Fibroblast of peridontal ligament (primary cell): ENCODE data around the gene DTNB.
A peak's percentile ranks its signal among the peaks of the same experiment; 100 is the strongest.

ENCODE experiments used
- DNase-seq: peaks from one replicate; pipeline ENCODE4 v3.0.0-alpha.2; 2010; ENCODE audit errors: extremely low read depth

DTNB gene

DNA sequence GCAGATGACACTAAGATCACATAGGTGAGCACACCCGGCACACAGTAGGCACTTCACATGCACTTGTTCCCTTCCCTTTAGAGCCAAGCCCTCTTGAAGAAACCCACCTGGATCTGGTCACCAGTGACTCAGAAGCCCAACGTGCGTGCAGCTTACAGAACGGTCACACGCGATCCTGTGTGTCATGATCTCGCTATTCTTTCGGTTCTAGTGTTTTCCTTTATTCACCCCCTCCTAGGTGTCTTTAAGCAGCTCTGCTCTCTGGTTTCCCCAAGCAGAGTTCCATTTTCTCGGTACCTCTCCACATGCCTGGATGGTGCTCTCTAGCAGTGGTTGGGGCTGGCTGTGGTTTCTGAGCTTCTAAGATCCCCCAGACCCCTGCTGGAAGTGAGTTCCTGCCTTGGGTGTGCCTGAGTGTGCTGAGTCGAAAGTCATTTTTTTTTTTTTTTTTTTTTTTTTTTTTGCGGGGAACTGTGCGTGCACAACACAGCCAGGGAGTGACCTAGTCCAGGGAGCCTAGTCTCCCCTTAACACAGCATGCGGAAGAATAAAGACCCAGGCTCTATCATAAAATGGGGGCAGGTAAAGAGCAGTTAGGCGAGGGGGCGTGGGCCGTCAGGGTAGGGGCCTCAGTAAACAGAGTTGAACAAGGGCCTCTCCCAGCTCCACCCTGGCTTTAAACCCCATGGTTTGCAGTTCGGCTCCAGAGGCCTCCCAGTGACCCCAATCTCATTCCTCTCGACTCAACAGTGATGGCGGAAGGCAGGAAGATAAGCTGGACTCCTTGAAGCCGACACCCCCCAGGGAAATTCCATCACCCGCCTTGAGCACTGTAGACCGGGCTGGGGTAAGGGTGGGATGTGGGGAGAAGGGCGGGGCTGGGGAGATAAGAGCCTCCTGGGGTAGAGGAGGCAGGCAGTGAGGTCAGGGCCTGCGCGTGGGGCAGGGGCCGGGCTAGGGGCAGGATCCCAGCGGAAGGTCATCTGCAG is 301.8 kb downstream of the DTNB start:
- no peak for DNase-seq

DNA sequence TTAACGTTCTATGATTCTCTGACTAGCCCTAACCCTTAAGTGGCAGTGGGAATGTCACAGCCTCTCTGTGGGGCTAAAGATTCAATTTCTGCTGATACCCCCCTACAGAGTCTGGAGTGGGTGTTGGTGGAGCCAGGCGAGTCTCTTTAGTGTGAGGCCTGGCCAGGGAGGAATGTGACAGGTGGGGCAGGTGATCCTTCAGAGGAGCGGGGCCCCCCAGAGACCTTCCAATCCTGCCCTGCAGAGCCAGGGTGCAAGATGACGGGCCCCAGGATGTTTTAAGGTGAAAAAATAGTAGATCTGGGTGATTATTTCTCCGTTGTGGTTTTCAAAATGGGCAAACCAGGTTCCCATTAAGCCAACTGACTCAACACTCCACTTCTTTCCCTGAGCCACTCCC is 303.5 kb downstream of the DTNB start:
- no peak for DNase-seq

DNA sequence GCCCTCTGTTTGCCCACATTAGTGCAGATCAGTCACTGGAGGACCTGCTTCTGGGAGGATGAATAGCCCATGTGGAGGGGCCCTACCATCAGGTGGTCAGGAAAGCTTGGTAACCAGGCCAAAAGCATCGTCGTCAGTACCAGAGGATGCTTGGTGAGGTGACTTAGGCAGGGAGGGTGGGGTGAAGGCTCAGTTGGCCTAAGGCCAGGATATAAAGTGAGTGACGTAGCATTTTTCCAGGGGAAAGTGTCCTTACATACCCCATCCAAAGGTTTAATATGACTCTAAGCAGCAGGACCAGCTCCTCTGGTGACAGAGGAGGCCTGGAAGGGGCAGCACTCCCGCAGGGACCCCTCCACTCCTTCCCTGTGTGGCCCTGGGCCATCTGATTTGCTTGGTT is 303.9 kb downstream of the DTNB start:
- no peak for DNase-seq

DNA sequence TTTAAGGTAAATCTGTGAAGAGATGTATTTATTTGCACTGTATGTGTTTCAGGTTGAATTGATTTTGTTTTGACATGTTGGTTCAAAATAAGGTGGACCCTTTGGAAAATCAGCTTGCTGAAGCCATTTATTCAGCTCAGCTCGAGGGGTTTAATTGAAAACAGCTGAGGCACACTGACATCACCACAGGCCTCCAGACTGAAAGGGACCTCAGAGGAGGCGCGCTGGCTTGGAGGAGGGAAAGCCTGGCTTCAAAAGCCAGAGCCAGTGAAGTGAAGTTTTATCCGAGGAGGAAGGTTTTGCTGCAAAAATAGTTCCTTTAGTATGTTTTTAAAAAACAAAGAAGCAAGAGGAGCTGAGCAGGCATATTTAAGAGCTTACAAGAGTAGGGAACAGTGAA is 304.7 kb downstream of the DTNB start:
- DNase-seq: peak; percentile 85

DNA sequence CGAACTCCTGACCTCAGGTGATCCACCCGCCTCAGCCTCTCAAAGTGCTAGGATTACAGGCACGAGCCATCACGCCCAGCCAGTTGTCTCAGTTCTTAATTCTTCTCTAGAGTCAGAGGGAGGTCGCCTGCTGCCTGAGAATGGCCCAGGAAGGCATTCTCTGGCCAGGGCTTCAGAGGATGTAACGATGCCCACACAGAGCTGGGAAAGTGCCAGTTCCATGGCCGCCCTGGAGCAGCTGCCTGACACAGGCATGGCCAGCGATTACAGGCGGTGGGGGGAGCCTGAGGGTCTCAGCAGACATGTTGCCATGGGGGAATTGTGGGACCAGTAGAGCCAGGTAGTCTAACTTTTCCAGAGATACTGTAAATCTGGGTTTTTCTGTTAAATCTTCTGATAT is 306.1 kb downstream of the DTNB start:
- DNase-seq: no peak

DNA sequence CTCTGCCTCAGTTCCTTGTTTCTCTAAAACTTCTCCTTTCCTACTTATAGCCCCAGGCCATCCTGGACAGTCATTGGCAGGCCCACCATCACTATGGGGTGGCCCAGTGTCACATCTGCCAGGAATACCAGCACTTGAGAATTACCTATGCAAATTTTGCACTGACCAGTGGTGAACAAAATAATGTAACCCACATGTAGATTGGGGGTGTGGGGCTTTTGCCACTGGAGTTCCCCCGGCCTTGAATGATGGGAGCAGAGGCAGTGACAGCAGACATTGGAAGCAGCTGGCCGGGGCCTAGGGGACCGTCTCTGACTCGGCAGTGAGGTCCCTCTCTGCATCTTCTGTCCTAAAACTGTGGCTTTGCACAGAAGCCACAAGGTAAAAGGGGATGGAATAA is 306.7 kb downstream of the DTNB start:
- no peak for DNase-seq

DNA sequence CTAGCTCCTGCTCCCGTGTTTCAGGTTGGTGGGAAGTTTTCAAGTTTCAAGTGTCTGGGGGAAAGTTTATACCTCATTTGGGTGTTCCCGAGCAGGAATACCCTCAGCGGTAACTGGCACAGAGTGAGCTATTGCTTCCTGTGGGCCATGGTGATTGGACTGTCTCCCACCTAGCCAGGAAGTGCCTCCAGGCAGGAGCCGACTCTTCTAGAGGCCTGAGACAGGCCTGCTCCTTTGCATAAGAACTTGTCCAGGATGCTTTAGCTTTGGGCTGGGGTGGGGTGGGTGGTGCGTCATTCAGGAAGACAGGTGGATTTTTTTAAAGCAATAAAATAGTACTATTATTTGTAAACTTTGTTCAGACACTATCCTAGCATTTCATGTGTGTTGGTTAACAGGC is 308.1 kb downstream of the DTNB start:
- DNase-seq: no peak

DNA sequence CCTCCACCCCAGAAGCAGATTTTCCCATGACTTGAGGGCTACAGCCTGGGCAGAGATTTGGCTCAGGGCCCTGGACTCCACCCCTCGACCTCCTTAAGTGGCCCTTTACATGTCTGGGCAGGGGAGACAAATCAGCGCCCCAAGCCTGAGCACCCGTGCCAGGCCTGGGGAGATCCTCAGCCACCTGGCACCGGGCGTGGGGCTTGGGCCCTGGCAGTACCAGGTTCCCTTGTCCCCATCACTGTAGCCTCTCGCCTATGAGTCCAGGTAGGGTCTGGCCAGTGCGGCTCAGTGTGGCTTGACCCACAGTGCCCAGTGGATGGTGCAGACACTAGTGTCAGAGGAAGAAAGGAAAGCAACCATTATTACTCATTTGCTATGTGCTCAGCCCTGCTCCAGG is 309.6 kb downstream of the DTNB start:
- no peak for DNase-seq

DNA sequence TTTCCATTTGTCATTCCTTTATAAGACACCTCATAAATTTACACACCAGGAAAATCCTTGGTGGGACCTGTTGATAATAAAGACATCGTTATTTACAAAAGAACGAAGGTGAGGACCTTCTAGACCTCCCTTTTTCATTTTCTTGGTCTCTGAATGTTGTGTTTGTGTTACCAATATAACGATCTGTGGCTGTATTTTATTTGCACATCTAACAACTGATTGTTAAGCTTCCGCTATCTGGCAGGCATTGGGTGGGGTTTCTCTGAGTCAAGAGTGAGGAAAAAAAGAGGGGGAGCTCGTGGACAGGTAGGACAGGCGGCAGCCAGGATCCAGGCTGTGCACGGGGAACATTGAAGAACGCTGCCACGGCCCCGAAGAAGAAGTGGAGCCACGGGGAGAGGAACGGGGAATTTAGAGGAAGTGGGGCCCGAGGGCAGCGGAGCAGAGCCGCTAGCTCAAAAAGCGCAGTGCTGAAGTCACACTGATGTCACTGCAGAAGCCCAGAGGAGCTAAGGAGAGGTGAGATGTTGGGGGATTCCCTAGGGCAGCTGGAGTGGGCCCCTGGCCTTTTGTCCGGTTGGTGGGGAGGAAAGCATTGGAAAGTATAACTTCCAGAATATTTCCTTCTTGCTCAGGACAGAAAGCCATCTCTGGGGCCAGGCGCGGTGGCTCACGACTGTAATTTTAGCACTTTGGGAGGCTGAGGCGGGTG is 310.8 kb downstream of the DTNB start:
- peak; percentile 12 for DNase-seq

DNA sequence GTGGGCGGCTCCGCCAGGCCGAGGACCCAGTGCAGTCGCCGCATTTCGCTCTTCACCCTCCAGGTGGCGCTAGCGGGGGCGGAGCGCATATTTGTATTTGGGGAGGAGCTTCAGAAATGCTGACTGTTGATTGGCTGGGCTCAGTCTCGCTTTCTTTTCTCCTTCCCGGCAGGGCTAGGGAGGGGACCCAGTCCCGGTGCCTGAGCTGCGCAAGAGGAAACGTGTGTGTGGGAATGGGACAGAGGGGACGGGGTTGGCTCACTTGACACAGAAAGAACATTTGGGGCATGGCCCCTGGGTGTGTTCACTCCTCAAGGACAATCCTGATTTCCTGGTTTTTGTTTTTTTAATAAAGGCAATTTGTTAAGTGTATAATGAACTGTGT is 311.3 kb downstream of the DTNB start:
- peak; percentile 94 for DNase-seq

DNA sequence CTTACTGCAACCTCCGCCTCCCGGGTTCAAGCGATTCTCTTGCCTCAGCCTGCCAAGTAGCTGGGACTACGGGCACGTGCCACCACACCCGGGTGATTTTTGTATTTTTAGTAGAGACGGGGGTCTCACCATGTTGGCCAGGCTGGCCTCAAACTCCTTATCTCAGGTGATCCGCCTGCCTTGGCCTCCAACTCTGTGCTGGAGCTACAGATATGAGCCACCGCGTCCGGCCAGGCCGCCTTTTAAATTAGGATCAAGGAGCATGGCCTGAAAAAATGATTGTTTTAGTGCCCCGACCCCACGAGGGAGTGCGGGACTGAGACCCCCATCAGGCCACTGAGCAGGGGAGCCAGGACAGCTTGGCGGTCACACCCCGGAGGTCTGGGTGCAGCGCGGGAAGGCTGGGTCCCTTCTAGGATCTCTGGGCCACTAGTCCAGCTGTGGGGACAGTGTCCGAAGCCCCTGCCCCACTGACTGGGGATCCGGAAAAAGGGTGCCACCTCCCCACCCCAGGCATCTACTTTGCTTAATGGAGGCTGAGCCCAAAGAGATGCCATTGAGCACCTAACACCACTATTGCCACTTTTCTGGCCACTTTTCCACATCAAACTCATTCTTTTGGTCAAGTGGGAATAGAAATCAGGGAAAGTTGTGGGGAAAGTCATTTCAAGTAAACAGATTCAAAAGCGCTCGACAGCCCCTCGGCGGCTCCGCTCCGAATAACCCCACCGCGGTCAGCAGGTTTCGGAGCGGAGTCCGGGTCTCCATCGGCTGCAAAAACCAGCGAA is 311.9 kb downstream of the DTNB start:
- no peak for DNase-seq

DNA sequence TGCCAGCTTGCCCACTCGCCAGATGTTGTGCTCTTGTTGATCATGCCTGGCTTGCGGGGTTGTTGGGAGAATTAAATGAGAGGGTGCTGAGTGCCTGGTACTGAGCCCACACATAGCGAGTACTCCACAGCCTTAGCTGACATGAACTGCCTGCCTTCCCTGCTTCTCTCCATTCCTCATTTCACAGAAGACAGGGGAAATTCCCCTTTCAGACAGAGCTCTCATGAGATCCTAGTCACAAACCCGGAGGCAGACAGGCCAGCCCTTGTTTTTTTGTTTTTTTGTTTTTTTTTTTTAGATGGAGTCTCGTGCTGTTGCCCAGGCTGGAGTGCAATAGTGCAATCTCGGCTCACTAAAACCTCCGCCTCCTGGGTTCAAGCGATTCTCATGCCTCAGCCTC is 314.5 kb downstream of the DTNB start:
- no peak for DNase-seq

DNA sequence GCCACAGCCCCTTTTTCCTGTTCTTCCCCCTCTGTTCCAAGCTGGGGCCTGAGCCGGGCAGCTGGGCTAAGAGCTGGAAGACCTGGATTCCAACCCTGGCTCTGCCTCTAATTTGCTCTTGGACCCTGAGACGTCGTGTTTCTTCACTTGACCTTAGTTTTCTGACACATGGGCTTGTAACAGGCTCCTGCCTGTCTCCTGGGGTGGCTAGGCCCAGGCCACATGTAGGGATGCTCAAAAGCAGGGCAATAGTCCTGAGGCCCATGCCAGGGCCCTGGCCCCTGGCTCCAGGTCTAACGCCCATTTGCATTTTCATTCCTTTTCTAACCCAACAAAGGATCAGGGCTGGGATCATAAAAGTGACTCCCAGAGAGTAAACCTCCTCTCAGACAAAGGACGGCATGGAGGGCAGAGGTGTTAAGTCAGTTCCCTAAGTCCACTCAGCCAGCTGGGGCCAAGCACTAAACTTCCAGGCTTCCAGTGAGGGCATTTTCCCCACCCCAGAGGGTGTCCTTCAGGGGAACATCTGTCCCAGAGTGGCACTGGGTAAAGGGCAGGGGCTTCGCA is 315.0 kb downstream of the DTNB start:
- no peak for DNase-seq

DNA sequence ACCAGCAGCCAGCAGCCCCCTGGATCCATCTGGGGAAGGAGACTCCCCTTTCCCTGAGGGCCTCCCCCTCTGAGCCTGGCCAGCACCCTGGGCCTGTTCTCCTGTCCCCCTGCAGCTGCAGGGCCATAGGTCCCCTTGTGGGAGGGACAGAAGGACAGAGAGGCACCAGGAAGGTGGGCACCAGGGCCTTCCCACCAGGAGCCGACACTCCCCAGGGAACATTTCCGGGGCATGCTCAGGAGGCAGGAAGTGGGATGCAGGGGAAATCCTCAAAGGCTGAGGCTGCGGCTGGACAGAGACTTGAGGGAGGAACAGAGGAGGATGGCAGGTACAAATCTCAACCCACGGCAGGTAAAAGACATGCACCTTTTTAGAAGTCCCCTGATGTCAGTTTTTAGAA is 317.3 kb downstream of the DTNB start:
- DNase-seq: no peak

DNA sequence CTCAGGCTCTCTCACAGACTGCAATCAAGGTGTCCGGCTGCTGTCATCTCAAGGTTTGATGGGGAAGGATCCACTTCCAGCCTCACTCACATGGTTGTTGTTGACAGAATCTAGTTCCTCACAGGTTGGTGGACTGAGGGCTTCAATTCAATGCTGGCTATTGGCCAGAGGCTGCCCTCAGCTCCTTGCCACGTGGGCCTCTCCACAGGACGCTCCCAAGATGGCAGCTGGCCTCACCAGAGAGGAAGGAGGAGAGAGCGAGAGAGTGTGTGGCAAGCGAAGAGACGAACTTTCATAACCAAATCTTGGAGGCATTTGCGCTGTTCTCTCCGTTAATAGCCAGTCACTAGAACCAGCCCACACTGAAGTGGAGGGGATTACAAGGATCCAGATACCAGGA is 318.1 kb downstream of the DTNB start:
- no peak for DNase-seq

DNA sequence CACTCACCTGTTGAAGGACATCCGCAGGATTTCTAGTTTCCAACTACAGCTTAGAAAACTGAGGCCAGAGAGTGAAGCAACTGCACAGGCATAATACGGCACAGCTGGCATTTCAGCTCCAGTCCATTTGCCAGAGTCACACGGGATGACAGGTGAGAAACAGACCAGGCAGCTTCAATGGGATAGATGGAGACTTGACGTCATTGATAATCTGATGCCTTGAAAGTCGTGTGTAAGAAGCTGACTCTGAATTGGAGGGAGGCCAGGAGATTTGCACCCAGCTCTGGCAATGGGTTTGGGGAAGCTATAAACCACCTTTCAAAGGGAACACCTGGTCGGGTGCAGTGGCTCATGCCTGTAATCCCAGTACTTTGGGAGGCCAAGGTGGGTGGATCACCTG is 319.3 kb downstream of the DTNB start:
- DNase-seq: no peak

DNA sequence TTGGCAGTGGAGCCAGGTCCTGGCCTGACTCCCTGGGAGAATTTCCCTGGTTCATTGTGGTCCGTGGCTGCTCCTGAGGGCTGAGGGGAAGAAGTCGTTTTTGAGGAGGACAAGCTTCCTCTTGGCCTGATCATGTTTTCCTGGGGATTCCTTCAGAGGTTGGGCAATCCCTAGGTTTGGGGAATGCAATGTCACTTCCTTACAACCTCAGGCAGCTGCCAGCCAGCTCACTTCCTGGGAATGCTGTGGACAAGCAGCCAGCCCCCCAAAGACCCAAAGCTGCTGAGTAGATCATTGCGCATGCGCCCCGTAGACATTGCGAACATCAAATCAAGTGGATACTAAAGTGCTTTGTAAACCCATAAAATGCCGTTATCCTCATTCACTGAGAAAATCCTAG is 324.0 kb downstream of the DTNB start:
- DNase-seq: peak; percentile 74

DNA sequence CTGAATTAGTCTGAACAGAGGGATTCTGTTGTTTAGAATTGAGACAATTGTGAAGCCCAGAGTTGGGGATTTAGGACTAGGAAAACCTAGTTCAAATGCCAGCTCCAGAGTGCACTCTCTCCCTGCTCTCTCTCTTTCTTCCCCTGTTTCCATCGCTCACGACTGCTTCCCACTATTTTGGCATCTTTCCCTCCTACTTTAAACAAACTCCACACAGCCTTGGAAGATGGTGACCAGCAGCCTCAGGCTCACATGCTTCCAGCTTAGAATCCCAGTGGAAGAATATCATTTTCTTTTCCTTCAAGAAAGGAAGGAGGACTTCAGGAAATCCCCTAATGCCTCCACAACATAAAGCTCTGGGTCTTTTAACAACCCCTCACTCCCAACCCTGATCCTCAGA is 325.5 kb downstream of the DTNB start:
- peak; percentile 77 for DNase-seq

DNA sequence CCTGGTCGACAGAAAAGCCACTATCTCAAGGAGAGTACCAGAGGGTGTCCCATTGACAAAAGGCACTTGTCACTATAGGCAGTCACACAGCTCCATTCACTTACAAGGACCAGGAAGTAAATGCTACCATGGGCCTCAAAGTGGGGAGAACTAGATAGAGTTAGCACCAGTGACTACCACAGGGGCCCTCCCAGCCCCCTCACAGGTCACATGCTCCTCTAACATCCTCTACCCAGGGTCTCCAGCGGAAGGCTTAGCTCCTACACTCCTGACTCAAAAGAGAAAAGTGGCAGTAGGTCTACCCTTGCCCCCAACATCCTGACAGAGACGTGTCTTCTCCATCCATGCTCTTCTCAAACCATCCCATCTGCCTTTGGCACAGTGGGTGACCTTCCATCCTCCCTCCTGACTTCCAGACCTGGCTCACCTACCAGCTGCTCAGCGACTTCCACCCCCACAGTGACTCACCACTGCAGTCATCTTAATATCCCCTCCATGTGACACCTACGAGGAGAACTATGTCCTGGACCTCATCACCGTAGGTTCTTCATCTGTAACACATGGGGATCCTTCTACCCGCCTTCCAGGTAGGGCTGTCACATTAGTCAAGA is 326.1 kb downstream of the DTNB start:
- DNase-seq: no peak

DNA sequence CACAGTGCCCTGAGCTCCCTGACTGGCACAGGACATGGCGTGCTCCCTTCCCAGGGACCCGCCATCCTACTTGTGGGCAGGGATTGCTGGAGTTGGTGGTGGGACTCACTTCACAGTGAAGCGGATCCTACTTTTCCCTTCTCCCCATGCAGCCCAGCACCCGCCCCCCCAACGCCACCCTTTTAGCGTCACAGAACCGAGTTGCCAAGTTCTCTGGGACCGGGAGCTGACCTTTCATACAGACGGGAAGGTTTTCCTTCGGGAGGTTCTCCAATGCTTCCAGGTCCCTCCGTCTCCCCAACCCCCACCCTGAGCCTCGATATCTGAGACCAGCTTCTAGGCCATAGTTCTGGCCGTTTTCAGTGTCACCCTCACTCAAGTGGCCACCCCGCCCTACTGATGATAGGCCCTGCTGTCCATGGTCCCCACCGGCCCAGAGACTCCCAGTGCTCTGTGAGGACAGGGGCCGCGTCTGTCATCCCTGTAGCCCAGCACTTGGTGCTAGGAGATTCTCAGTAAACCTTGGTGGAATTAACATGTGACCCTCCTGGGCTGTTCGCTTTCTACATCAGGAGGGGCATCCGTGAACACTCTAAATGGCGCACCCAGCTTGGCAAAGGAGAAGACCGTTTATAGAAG is 330.1 kb downstream of the DTNB start:
- no peak for DNase-seq
